GM19438 (cell line): ENCODE measurements around the gene ADARB1.
A peak's percentile ranks its signal among the peaks of the same experiment; 100 is the strongest.

ENCODE experiments used
- ATAC-seq: cut with Tn5 transposase; IDR thresholded peaks from one replicate; pipeline ENCODE4 v1.9.1; 2021; ENCODE audit warnings: low read depth; ENCODE audit not compliant: unreplicated experiment

The ADARB1 gene

GRCh38 chr21:45074818-45075595 lies 627 bp downstream of the ADARB1 start:
- peak; percentile 29 for ATAC-seq

GRCh38 chr21:45075596-45076244 lies 1.3 kb downstream of the ADARB1 start:
- no peak for ATAC-seq

GRCh38 chr21:45076245-45076711 lies 1.9 kb downstream of the ADARB1 start:
- ATAC-seq, result no peak

- no peak for ATAC-seq
These were observed 4.0 kb downstream of the ADARB1 start for GRCh38 chr21:45078371-45078770.

GRCh38 chr21:45078877-45079281 lies 4.5 kb downstream of the ADARB1 start:
- no peak for ATAC-seq

- no peak for ATAC-seq
These were observed 5.0 kb downstream of the ADARB1 start for GRCh38 chr21:45079351-45079750.

GRCh38 chr21:45080232-45080631 lies 5.9 kb downstream of the ADARB1 start:
- no peak for ATAC-seq

GRCh38 chr21:45080639-45081414 lies 6.4 kb downstream of the ADARB1 start:
- no peak for ATAC-seq

- no peak for ATAC-seq
These were observed 7.3 kb downstream of the ADARB1 start for GRCh38 chr21:45081636-45082035.

GRCh38 chr21:45082736-45083135 lies 8.4 kb downstream of the ADARB1 start:
- no peak for ATAC-seq

GRCh38 chr21:45084121-45084520 lies 9.7 kb downstream of the ADARB1 start:
- ATAC-seq, result no peak

- ATAC-seq, result no peak
These were observed 10.6 kb downstream of the ADARB1 start for GRCh38 chr21:45084881-45085536.

- ATAC-seq, result no peak
These were observed 11.3 kb downstream of the ADARB1 start for GRCh38 chr21:45085700-45086099.

GRCh38 chr21:45086337-45086958 lies 12.1 kb downstream of the ADARB1 start:
- ATAC-seq, result no peak

- no peak for ATAC-seq
These were observed 12.8 kb downstream of the ADARB1 start for GRCh38 chr21:45087022-45087823.

GRCh38 chr21:45088116-45088515 lies 13.7 kb downstream of the ADARB1 start:
- ATAC-seq, result no peak

GRCh38 chr21:45088729-45089128 lies 14.3 kb downstream of the ADARB1 start:
- ATAC-seq, result no peak

- no peak for ATAC-seq
These were observed 15.6 kb downstream of the ADARB1 start for GRCh38 chr21:45089964-45090363.

GRCh38 chr21:45090966-45091365 lies 16.6 kb downstream of the ADARB1 start:
- no peak for ATAC-seq
